Measurements from ENCODE around the gene ROBO2.

Gene ROBO2

GRCh38 chr3:77102951-77103769, 63.3 kb downstream of the ROBO2 start:
- no peak for DNase-seq (ENCODE audit: low read depth)

- DNase-seq (ENCODE audit: low read depth): no peak
Measured at GRCh38 chr3:77122652-77123051, 82.8 kb downstream of the ROBO2 start.

DNA sequence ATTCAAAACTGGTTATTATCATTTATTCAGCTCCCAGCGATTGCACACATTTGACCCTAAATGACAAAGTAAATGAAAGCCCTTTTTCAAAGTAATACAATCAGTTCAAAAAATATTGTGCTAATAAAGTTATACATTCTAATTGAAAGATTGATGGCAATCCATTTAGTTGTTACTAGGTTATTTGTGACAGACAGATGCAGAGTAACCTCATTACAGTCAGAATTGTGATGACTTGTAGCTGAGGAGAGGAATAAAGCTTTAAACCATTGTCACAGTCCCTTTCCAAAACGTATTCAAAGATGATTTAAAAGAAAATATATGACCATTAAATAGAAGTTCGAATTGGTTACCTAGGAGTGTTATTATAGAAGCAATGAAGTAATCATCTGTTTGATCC, 86.1 kb downstream of the ROBO2 start:
- DNase-seq (ENCODE audit: low read depth): no peak

DNA sequence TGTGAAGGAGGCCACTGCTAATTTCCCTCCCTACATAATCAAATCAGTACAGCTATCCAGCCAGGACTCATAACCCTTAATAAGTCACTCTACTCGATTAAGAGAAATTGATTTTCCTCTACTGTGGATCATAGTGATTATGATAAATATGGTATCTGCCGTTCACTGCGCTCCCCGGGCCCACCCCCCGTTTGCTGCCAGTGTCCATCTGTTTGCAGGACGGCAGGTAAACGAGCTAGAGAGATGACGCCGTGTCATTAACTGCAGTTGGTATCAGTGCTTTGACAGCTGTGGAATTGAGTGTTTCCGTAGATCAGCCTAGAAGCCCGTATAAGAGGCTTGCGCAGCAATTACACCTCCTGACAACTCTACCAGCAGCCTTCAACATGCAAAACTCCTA, 94.9 kb downstream of the ROBO2 start:
- no peak for DNase-seq (ENCODE audit: low read depth)

DNA sequence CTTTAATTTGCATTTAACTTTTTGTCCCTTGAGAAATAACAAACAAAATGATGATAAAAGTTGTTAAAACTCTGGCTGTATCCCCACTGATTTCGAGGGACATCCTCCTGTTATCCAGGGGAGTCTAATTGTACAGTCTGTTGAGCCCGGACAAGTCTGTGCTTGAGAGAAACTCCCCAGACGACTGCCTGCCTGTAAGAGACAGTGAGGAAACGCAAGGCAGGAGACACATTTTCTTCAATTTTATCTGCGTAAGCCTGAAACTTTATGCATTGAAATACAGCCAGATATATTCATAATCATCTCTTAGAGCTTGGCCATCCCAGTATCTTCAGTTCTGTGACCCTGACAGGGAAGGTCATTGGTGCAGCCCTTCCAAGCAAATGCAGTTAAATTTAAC, 97.7 kb downstream of the ROBO2 start:
- DNase-seq (ENCODE audit: low read depth): no peak

GRCh38 chr3:77139624-77140023, 99.7 kb downstream of the ROBO2 start:
- no peak for DNase-seq (ENCODE audit: low read depth)

GRCh38 chr3:77141423-77141822, 101.5 kb downstream of the ROBO2 start:
- no peak for DNase-seq (ENCODE audit: low read depth)

GRCh38 chr3:77142578-77142977, 102.7 kb downstream of the ROBO2 start:
- DNase-seq (ENCODE audit: low read depth): no peak

DNA sequence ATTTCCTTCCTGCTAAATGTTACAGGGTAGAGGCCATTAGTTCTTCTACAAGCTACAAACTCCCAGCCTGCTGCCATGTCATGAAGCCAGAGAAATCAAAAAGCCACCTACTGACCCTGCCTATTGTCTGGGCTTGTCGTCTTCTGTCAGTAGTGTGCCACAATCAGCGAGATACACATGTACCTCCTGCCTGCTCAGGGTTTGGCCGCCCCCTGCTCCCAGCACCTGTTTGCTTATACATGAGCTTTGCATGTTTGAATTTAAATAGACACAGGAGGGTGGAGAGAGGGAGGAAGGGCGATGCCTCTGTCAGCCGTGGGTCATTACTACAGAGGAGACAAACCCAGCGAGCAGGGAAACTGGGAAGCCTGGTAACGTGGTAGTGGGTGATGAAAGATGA, 106.1 kb downstream of the ROBO2 start:
- no peak for DNase-seq (ENCODE audit: low read depth)

- no peak for DNase-seq (ENCODE audit: low read depth)
Measured at GRCh38 chr3:77147836-77148578, 108.1 kb downstream of the ROBO2 start.

DNA sequence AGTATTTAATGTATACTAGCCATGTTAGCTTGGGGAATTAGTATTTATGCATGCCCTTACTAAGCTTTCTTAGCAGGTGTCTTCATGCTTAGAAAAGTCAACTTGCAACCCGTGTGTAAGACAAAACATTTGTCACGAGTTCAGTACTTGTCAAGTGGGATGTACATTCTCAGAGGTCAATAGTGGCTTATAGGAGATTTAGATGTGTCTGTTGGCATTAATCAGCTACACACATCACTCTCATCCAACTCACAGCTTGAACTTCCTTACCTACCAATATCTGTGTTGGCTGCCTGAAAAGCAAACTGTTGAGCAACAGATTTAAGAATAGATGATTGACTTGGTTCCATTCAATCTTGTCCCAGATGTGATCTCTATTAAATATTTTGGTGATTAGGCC, 109.5 kb downstream of the ROBO2 start:
- no peak for DNase-seq (ENCODE audit: low read depth)

GRCh38 chr3:77150028-77150427, 110.1 kb downstream of the ROBO2 start:
- DNase-seq (ENCODE audit: low read depth): no peak

GRCh38 chr3:77150759-77151158, 110.9 kb downstream of the ROBO2 start:
- DNase-seq (ENCODE audit: low read depth): no peak

- DNase-seq (ENCODE audit: low read depth): no peak
Measured at GRCh38 chr3:77158730-77159581, 119.1 kb downstream of the ROBO2 start.

DNA sequence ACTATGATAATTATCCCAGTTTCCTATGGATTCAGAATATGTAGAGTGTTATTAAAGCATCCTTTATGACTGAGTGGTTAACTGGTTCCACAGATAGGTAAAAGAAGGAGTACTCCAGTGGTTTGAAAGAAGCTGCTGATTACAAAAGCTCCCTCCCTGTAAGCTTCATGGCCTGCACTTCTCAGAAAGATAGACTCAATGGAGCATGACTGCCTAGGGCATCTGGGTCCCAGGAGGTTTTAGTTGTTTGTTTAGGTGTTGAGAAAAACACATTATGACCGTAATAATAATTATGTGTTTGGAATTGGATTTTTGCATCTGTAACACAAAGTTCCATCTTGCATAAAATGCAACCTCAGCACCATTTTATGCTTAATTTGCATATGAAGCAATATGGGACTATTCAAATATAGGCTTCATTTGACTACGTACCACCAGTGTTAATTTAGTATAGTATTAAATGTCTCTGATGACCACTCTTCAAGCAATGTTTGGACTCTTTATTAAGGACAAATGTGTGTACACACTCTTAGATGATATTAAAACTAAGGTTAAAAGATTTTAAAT, 121.1 kb downstream of the ROBO2 start:
- no peak for DNase-seq (ENCODE audit: low read depth)

DNA sequence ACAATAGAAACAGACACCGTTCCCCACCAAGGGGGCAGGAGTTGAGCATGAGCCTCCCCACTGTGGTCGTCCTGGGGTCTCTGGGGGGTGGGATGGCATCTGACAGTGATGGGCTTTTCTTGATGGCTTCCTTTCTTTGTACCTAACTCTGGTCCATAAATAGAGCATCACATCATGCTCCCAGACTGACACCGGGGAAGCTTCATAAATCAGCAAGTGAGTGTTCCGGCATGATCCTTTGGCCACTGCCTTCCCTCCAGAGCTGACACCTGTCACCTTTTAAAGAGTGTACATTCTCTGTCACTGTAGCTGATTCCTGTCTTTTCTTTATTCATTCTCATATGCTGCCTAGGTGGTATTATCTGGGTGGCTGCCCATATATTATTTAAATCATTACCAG, 129.9 kb downstream of the ROBO2 start:
- DNase-seq (ENCODE audit: low read depth): no peak

- DNase-seq (ENCODE audit: low read depth): no peak
Measured at GRCh38 chr3:77171026-77171425, 131.1 kb downstream of the ROBO2 start.

- DNase-seq (ENCODE audit: low read depth): no peak
Measured at GRCh38 chr3:77179762-77180161, 139.9 kb downstream of the ROBO2 start.

GRCh38 chr3:77182341-77182740, 142.4 kb downstream of the ROBO2 start:
- DNase-seq (ENCODE audit: low read depth): no peak

- no peak for DNase-seq (ENCODE audit: low read depth)
Measured at GRCh38 chr3:77186319-77186718, 146.4 kb downstream of the ROBO2 start.

- no peak for DNase-seq (ENCODE audit: low read depth)
Measured at GRCh38 chr3:77186728-77187127, 146.8 kb downstream of the ROBO2 start.

- no peak for DNase-seq (ENCODE audit: low read depth)
Measured at GRCh38 chr3:77188210-77188609, 148.3 kb downstream of the ROBO2 start.

All from stimulated activated CD8-positive, alpha-beta memory T cell treated with anti-CD3 and anti-CD28 coated beads, Interleukin-12 subunit alpha, Interleukin-12 subunit beta, amount 100 ng/mL, for 4 hours (primary cell).